Ovary (tissue), 9 donors: Measurements from ENCODE around the gene STARD5. TPM values are rescaled to one million over a fixed set of nuclear protein-coding genes. Genes with fewer than 3 reads are reported as not detected.

ENCODE experiments used
- DNase-seq, 5 donors: peaks; one replicate each; pipeline ENCODE4 v3.0.0-alpha.2; 2019 to 2020
- H3K27ac ChIP-seq, 2 donors: fragments of 200-600 bp; one replicate each; pipeline versions ENCODE4 v1.5.1 to v1.8.0; 2019 to 2022
- H3K27me3 ChIP-seq: fragments of 200-600 bp; one replicate; pipeline ENCODE4 v1.8.0; 2022
- H3K36me3 ChIP-seq: fragments of 200-600 bp; sonication (generic); one replicate; pipeline ENCODE4 v1.5.1; 2019
- H3K4me1 ChIP-seq: one replicate; pipeline ENCODE4 v1.8.1; 2013; ENCODE audit warnings: mild to moderate bottlenecking, moderate library complexity; ENCODE audit not compliant: insufficient read depth
- H3K4me3 ChIP-seq: fragments of 200-600 bp; sonication (generic); one replicate; pipeline ENCODE4 v1.5.1; 2017
- H3K9me3 ChIP-seq, 2 donors: fragments of 200-600 bp in 1 of 2; sonication (generic) in 1 of 2; one replicate each; pipeline versions ENCODE4 v1.5.1 to v1.8.1; 2013 to 2019; ENCODE audit warnings: mild to moderate bottlenecking in 1 of 2, moderate library complexity in 1 of 2
- CTCF ChIP-seq, 3 donors: fragments of 450-650 bp in 2 of 3; fragments of 200-600 bp in 1 of 3; IDR thresholded peaks; one replicate each; pipeline versions ENCODE4 v1.5.1 to v1.8.0; 2016 to 2022; ENCODE audit warnings: antibody characterized with exemption in 3 of 3, mild to moderate bottlenecking in 1 of 3
- EP300 ChIP-seq: sonication (generic); formaldehyde crosslinking; IDR thresholded peaks from one replicate; pipeline ENCODE4 v1.6.1; 2017; ENCODE audit warnings: antibody characterized with exemption
- POLR2A ChIP-seq: fragments of 450-650 bp; IDR thresholded peaks from one replicate; pipeline ENCODE4 v1.6.1; 2017; ENCODE audit warnings: antibody characterized with exemption, mild to moderate bottlenecking, moderate library complexity
- WGBS, 3 donors: extraction: QIAGEN DNeasy Blood & Tissue Kit in 1 of 3; methylation state at CpG; one replicate each; pipeline versions ENCODE4 v1.1.5 to v1.1.7; 2013 to 2017; 5-methylcytosine and 5-hydroxymethylcytosine counted together
- intact Hi-C, 4 donors: fragments of 100-400 bp; cut with DNase I; formaldehyde crosslinking; loops; one replicate each; pipeline versions ENCODE4 v1.11.0 to v1.15.1; 2022 to 2023
- polyA plus RNA-seq, 2 donors: library from polyadenylated mRNA; stranded (reverse); fragments of 200-250 nt in 1 of 2; fragments of 350-450 nt in 1 of 2; fragmentation: Illumina TruSeq in 1 of 2; extraction: RNeasy Lipid Tissue Mini Kit (QIAGEN cat#74804) in 1 of 2; gene quantifications; one replicate each; pipeline ENCODE4 v1.2.3, GENCODE V29; 2013 to 2014
- total RNA-seq, 7 donors: library from RNA; depleted of rRNA in 2 of 7; stranded (reverse); fragments of >200 nt in 2 of 7; fragmentation: NEBNext Ultra II Directional in 3 of 7; extraction: Animal tissue kit (Norgen Biotek cat#: 25700) in 3 of 7; gene quantifications; one replicate each; pipeline versions ENCODE4 v1.1.0 to v1.2.4, GENCODE V29; 2016 to 2023
- donor health status: DM: no; HTN: no; CAD: no; lungs with moderate emphysema.
- donor health status: DM: no; HTN: no; CAD: no.
- donor health status: Bipolar disorder and iron deficiency.
- donor health status: DM: yes; HTN: yes; CAD: no.
- donor health status: DM: no; HTN: no; CAD: no.
- donor health status: DM: yes; HTN: yes; CAD: no.

STARD5 gene
- total and polyA plus RNA-seq, 9 donors, result 3.8 to 9.4 (median 6.3) TPM

GRCh38 chr15:81297147-81297572 lies 26.8 kb downstream of the STARD5 start:
- intact Hi-C loops, result no loop called here
- Histone ChIP-seq H3K4me3 (no peak overlapping the region), H3K4me1 (no peaks in the 10 kb centered on the region), H3K36me3 (no peaks in the 10 kb centered on the region), H3K9me3 (no peaks in the 10 kb centered on the region), H3K27ac (no peak overlapping the region), H3K27me3 (no peaks in the 10 kb centered on the region)
- no peak for TF ChIP-seq CTCF (IDR thresholded peaks at IDR 0.05)
- TF ChIP-seq EP300, result no peak
- TF ChIP-seq POLR2A, result no peak
- no peak for DNase-seq
- 58 to 60% (median 59%) methylated on average over 3 of the region's 3 CpGs for WGBS, 3 donors

GRCh38 chr15:81296673-81297072 lies 27.3 kb downstream of the STARD5 start:
- TF ChIP-seq CTCF (IDR thresholded peaks at IDR 0.05), result no peak
- TF ChIP-seq EP300, result no peak
- no peak for TF ChIP-seq POLR2A

GRCh38 chr15:81296186-81296585 lies 27.8 kb downstream of the STARD5 start:
- Histone ChIP-seq H3K4me1 (no peaks in the 10 kb centered on the region), H3K27ac (no peak overlapping the region), H3K4me3 (no peak overlapping the region), H3K9me3 (no peaks in the 10 kb centered on the region), H3K27me3 (no peaks in the 10 kb centered on the region), H3K36me3 (no peaks in the 10 kb centered on the region)
- no peak for DNase-seq
- intact Hi-C loops, result no loop called here
- no peak for TF ChIP-seq CTCF (IDR thresholded peaks at IDR 0.05)
- no peak for TF ChIP-seq EP300
- no peak for TF ChIP-seq POLR2A
- whole genome bisulfite sequencing, 3 donors, result 93 to 96% (median 94%) methylated on average over 2 of the region's 2 CpGs

More at GRCh38 chr15:81296673-81297072, 27.3 kb downstream of the STARD5 start:
- 65 to 81% (median 74%) methylated on average over 11 of the region's 11 CpGs for WGBS, 3 donors
- H3K27ac ChIP-seq, result no peak overlapping the region
- H3K36me3 ChIP-seq, result no peaks in the 10 kb centered on the region
- no peak for DNase-seq
- no peaks in the 10 kb centered on the region for H3K27me3 ChIP-seq
- intact Hi-C loops, result no loop called here
- H3K9me3 ChIP-seq, result no peaks in the 10 kb centered on the region
- H3K4me3 ChIP-seq, result no peak overlapping the region
- no peaks in the 10 kb centered on the region for H3K4me1 ChIP-seq

- DNase-seq, result no peak
- Histone ChIP-seq H3K27ac (no peak overlapping the region), H3K36me3 (no peaks in the 10 kb centered on the region), H3K4me3 (no peak overlapping the region), H3K4me1 (no peaks in the 10 kb centered on the region), H3K9me3 (no peaks in the 10 kb centered on the region), H3K27me3 (no peaks in the 10 kb centered on the region)
- TF ChIP-seq CTCF (IDR thresholded peaks at IDR 0.05) (no peak), EP300 (no peak), POLR2A (no peak)
- intact Hi-C loops, result no loop called here
- 84 to 92% (median 87%) methylated on average over 5 of the region's 5 CpGs for WGBS, 3 donors
Observed at GRCh38 chr15:81295486-81296121, 28.3 kb downstream of the STARD5 start.
